K562 (cell line): ENCODE results near the gene KLHL25. TPM values are rescaled to one million over a fixed set of nuclear protein-coding genes. Genes with fewer than 3 reads are reported as not detected.

Experiments
- ATAC-seq: fragments of 200-7000 bp; cut with Tn5 transposase; 3 replicates; pipeline ENCODE4 v1.9.1; 2020; ENCODE audit warnings: moderate library complexity
- BruUV-seq: library from RNA; stranded (reverse); fragments of 400-500 nt; replicated peaks from 2 replicates; lab custom pipeline; 2021; lab: Mats Ljungman, UMichigan
- CTCF ChIA-PET: fragments of 300-600 bp; formaldehyde crosslinking; extraction: SDS; loops from one replicate; lab custom pipeline; 2021; ENCODE audit warnings: low intra/inter-chr PET ratio; lab: Yijun Ruan, JAX
- POLR2A ChIA-PET: fragments of 300-600, 350-650 bp; sonication (Branson Sonifier 250); formaldehyde crosslinking; extraction: SDS; loops from one replicate; lab custom pipeline; 2021; ENCODE audit warnings: antibody characterized with exemption, inconsistent platforms; lab: Yijun Ruan, JAX
- DNase-seq, 4 experiments: peaks; one replicate each; pipeline versions ENCODE4 v3.0.0 to v3.0.0-alpha.2; 2011 to 2018; ENCODE audit warnings: low spot score in 3 of 4, mixed read lengths in 3 of 4; ENCODE audit errors: extremely low read depth in 1 of 4
- FAIRE-seq: peaks from 2 replicates; lab custom pipeline; 2011; peaks lifted over from hg19 to GRCh38; lab: Jason Lieb, UNC
- H2AFZ ChIP-seq: 2 replicates; pipeline ENCODE4 v1.6.0; 2011; ENCODE audit warnings: low read depth, low read length, control low read depth, inconsistent platforms
- H3K27ac ChIP-seq: fragments of 200-600 bp; 3 replicates; pipeline ENCODE4 v1.8.0; 2011; ENCODE audit warnings: low read depth, mild to moderate bottlenecking, control low read depth, inconsistent platforms, low read length, moderate library complexity, mixed read lengths; ENCODE audit errors: extremely low read depth
- H3K27me3 ChIP-seq, 2 experiments: fragments of 300-600 bp in 1 of 2; 2 replicates in 1 of 2; 3 replicates in 1 of 2; pipeline versions ENCODE4 v1.6.0 to v1.8.0; 2011; ENCODE audit warnings: inconsistent platforms in 2 of 2, low read length in 2 of 2, mild to moderate bottlenecking in 1 of 2, mixed read lengths in 1 of 2, moderate library complexity in 1 of 2; ENCODE audit not compliant: control insufficient read depth in 2 of 2, insufficient read depth in 2 of 2
- H3K36me3 ChIP-seq: fragments of 300-600 bp; 3 replicates; pipeline ENCODE4 v1.8.0; 2011; ENCODE audit warnings: mild to moderate bottlenecking, low read length, inconsistent platforms; ENCODE audit not compliant: control insufficient read depth, insufficient read depth
- H3K4me1 ChIP-seq, 2 experiments: fragments of 200-600 bp in 1 of 2; replicated peaks in 1 of 2; 2 replicates in 1 of 2; 3 replicates in 1 of 2; pipeline versions ENCODE4 v1.5.1 to v1.8.0; 2011; ENCODE audit warnings: inconsistent platforms in 2 of 2, low read length in 2 of 2, mild to moderate bottlenecking in 1 of 2, mixed read lengths in 1 of 2, moderate library complexity in 1 of 2; ENCODE audit not compliant: control insufficient read depth in 2 of 2, insufficient read depth in 2 of 2
- H3K4me2 ChIP-seq: 2 replicates; pipeline ENCODE4 v1.6.1; 2011; ENCODE audit warnings: low read length, control low read depth, inconsistent platforms, mixed read lengths; ENCODE audit not compliant: insufficient read depth
- H3K4me3 ChIP-seq: fragments of 200-600 bp; sonication (generic), shearing (Covaris generic); 2 replicates; pipeline ENCODE4 v1.5.1; 2016; ENCODE audit warnings: control low read depth, inconsistent platforms
- H3K79me2 ChIP-seq: fragments of 200-600 bp; 3 replicates; pipeline ENCODE4 v1.8.0; 2011; ENCODE audit warnings: low read length, inconsistent platforms; ENCODE audit not compliant: control insufficient read depth, insufficient read depth
- H3K9ac ChIP-seq, 2 experiments: 2 replicates each; pipeline versions ENCODE4 v1.6.0 to v1.6.1; 2011; ENCODE audit warnings: low read depth in 2 of 2, low read length in 2 of 2, control low read depth in 1 of 2, inconsistent platforms in 1 of 2, mild to moderate bottlenecking in 1 of 2, mixed read lengths in 1 of 2; ENCODE audit not compliant: insufficient read depth in 1 of 2
- H3K9me1 ChIP-seq: one replicate; pipeline ENCODE4 v1.6.0; 2011; ENCODE audit warnings: inconsistent platforms, mild to moderate bottlenecking, low read length, moderate library complexity; ENCODE audit not compliant: control insufficient read depth, insufficient read depth
- H3K9me3 ChIP-seq: replicated peaks from 2 replicates; pipeline ENCODE4 v1.5.1; 2011; ENCODE audit warnings: low read depth, low read length, inconsistent platforms; ENCODE audit not compliant: control insufficient read depth, insufficient read depth
- H4K20me1 ChIP-seq: replicated peaks from 2 replicates; pipeline ENCODE4 v1.6.1; 2011; ENCODE audit warnings: low read length, inconsistent platforms, mixed read lengths; ENCODE audit not compliant: control insufficient read depth, insufficient read depth
- CAMTA2 ChIP-seq: fragments of 250-450 bp; sonication (Bioruptor Pico); conservative IDR thresholded peaks from 2 replicates; pipeline ENCODE4 v1.5.1; 2022
- KAT8 ChIP-seq: fragments of 450-650 bp; IDR thresholded peaks from 2 replicates; pipeline ENCODE4 v1.6.1; 2016; ENCODE audit warnings: low read depth, mild to moderate bottlenecking
- MAFK ChIP-seq: IDR thresholded peaks from 2 replicates; pipeline ENCODE4 v1.6.1; 2011; ENCODE audit warnings: low read length, improper control_type of control experiment
- MEIS2 ChIP-seq: fragments of 450-650 bp; IDR thresholded peaks from 2 replicates; pipeline ENCODE4 v1.6.1; 2014; ENCODE audit warnings: mild to moderate bottlenecking; ENCODE audit not compliant: partially characterized antibody
- PML ChIP-seq: IDR thresholded peaks from 2 replicates; pipeline ENCODE4 v1.6.1; 2012; ENCODE audit warnings: low read length, inconsistent platforms
- RAD51 ChIP-seq: fragments of 450-650 bp; IDR thresholded peaks from 2 replicates; pipeline ENCODE4 v1.7.1; 2016; ENCODE audit warnings: low read depth, mild to moderate bottlenecking, borderline replicate concordance
- RBM14 ChIP-seq: fragments of 200-400 bp; formaldehyde crosslinking; IDR thresholded peaks from 2 replicates; pipeline ENCODE4 v1.6.1; 2018; ENCODE audit warnings: low read depth, mild to moderate bottlenecking, low read length, moderate library complexity, borderline replicate concordance; ENCODE audit not compliant: insufficient read depth
- RBM25 ChIP-seq: fragments of 200-400 bp; formaldehyde crosslinking; IDR thresholded peaks from 2 replicates; pipeline ENCODE4 v1.6.1; 2018; ENCODE audit warnings: low read length, low read depth, moderate library complexity; ENCODE audit not compliant: severe bottlenecking
- SOX6 ChIP-seq: fragments of 450-650 bp; IDR thresholded peaks from 2 replicates; pipeline ENCODE4 v1.6.1; 2014; ENCODE audit warnings: mild to moderate bottlenecking
- WGBS: fragments of 100-300 bp; shearing (Covaris generic); methylation state at CpG from one replicate; pipeline ENCODE4 v1.1.6; 2016; ENCODE audit warnings: low coverage, mixed read lengths; ENCODE audit not compliant: insufficient coverage; ENCODE audit errors: missing lambda C conversion rate; 5-methylcytosine and 5-hydroxymethylcytosine counted together
- in situ Hi-C: fragments of 300-500 bp; cut with MboI; formaldehyde crosslinking; loops from 4 replicates; pipeline ENCODE4 v1.15.0; 2018; ENCODE audit warnings: inconsistent platforms, mixed read lengths
- intact Hi-C: fragments of 100-400 bp; cut with micrococcal nuclease; formaldehyde crosslinking; loops from 2 replicates; pipeline ENCODE4 v1.14.2; 2022
- polyA plus RNA-seq, 8 experiments: library from polyadenylated mRNA; depleted of rRNA in 4 of 8; stranded (reverse) in 5 of 8; unstranded in 3 of 8; fragments of >200 nt; fragmentation: Nextera tagmentation in 2 of 8; fragmentation: Illumina TruSeq in 1 of 8; extraction: Ambion mirVana in 2 of 8; extraction: Trizol in 1 of 8; gene quantifications; 2 replicates each; pipeline versions ENCODE4 v1.2.1 to v1.2.3, GENCODE V29; 2011 to 2014; ENCODE audit warnings: inconsistent platforms in 1 of 8, missing spikeins in 1 of 8
- total RNA-seq, 7 experiments: library from RNA; depleted of rRNA in 6 of 7; stranded (reverse); fragments of >200 nt in 6 of 7; fragmentation: Illumina TruSeq in 2 of 7; extraction: Trizol in 2 of 7; gene quantifications; 2 replicates each; pipeline versions ENCODE4 v1.2.1 to v1.2.3, GENCODE V29; 2011 to 2021; ENCODE audit warnings: low replicate concordance in 1 of 7
- TF ChIP-seq, protein P1 (sequence below): conservative IDR thresholded peaks from 2 replicates; pipeline ENCODE4 v1.6.1; 2011; ENCODE audit warnings: low read depth, mild to moderate bottlenecking, low read length; ENCODE audit not compliant: control insufficient read depth
- TF ChIP-seq, protein P2 (sequence below): fragments of 250-450 bp; sonication (Bioruptor Pico); IDR thresholded peaks from 2 replicates; pipeline ENCODE4 v1.6.1; 2021; ENCODE audit warnings: mild to moderate bottlenecking
- TF ChIP-seq, protein P3 (sequence below): sonication (generic); formaldehyde crosslinking; IDR thresholded peaks from 2 replicates; pipeline ENCODE4 v1.8.0; 2023; ENCODE audit warnings: missing genetic modification reagents, mild to moderate bottlenecking, borderline replicate concordance
- TF ChIP-seq, protein P4 (sequence below): fragments of 250-450 bp; sonication (Bioruptor Pico); IDR thresholded peaks from 2 replicates; pipeline ENCODE4 v1.5.1; 2021; ENCODE audit warnings: mild to moderate bottlenecking

KLHL25 gene
- total and polyA plus RNA-seq, 9 of the 15 experiments (the other 6 are each of a cell fraction or from before 2014, with no cell fraction given), result 0.04 to 0.14 (median 0.10) TPM; not detected in 3

DNA sequence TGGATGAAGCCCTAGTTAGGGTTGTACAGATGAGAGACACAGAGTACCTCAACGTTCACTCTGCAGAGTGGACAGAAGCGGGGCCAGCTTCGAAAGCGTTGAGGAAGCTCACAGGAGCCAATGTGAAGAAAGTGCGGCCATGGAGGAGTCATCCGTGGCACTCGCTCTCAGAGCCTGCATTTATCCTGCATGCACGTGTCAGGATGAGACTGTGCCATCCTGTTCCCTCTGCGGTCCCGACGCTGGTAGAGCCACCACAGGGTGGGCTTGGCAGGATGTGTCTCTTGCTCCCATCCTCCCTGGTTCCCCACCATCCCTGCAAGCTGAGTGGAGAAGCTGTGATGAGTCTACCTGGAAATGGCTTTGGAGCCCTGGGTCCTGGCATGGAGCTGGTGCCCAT lies 39.3 kb downstream of the KLHL25 start (continued):
- TF ChIP-seq, protein P1, sequence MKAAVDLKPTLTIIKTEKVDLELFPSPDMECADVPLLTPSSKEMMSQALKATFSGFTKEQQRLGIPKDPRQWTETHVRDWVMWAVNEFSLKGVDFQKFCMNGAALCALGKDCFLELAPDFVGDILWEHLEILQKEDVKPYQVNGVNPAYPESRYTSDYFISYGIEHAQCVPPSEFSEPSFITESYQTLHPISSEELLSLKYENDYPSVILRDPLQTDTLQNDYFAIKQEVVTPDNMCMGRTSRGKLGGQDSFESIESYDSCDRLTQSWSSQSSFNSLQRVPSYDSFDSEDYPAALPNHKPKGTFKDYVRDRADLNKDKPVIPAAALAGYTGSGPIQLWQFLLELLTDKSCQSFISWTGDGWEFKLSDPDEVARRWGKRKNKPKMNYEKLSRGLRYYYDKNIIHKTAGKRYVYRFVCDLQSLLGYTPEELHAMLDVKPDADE, result no peak

DNA sequence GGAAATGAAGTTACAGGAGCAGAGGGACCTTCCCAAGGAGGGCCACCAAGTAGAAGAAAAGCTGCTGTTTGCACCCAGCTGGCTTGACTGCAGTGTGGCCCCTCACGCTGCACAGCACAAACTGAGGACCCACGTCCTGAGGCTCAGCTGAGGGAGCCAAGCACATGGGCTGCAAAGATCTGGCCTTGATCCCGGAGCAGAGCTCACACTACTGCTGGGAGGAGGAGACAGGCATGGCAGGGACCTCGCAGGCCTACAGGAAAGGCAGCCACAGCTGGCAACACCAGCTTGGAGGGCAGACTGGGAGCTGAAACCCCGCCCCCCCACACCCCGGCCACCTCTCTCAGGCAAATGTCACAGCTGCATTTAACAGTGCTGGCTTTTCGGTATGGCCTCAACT lies 39.7 kb downstream of the KLHL25 start:
- no peak for FAIRE-seq
- Histone ChIP-seq H3K4me2 (no peak overlapping the region), H3K4me3 (no peak overlapping the region), H3K9me1 (peaks cover 2% of the 10 kb centered on the region), H3K9me3 (no peaks in the 10 kb centered on the region), H3K27me3 (peaks cover 13 to 38% of the 10 kb centered on the region in 2 experiments; a peak in 3 of 5 replicates), H3K4me1 (no peaks in the 10 kb centered on the region), H3K36me3 (no peaks in the 10 kb centered on the region), H2AFZ (no peak overlapping the region), H3K9ac (no peak overlapping the region), H3K79me2 (no peaks in the 10 kb centered on the region), H4K20me1 (no peaks in the 10 kb centered on the region; the same call in 1 of the 2 replicates), H3K27ac (no peak overlapping the region)
- in situ Hi-C loops (no loop called here), intact Hi-C loops (no loop called here)
- 0% methylated on average over 7 of the region's 7 CpGs for WGBS
- ATAC-seq, result no peak
- DNase-seq, result no peak
- BruUV-seq, result no TSS peak
- CTCF ChIA-PET, result no interaction called here
- POLR2A ChIA-PET, result no interaction called here
- TF ChIP-seq RBM25 (no peak), SOX6 (no peak), MEIS2 (no peak), RBM14 (no peak), CAMTA2 (CRISPR knock-in tag) (no peak), RAD51 (no peak), MAFK (no peak), KAT8 (no peak), PML (no peak)
- TF ChIP-seq, protein P2, sequence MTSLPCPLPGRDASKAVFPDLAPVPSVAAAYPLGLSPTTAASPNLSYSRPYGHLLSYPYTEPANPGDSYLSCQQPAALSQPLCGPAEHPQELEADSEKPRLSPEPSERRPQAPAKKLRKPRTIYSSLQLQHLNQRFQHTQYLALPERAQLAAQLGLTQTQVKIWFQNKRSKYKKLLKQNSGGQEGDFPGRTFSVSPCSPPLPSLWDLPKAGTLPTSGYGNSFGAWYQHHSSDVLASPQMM (CRISPR knock-in tag), result no peak
- TF ChIP-seq, protein P3, sequence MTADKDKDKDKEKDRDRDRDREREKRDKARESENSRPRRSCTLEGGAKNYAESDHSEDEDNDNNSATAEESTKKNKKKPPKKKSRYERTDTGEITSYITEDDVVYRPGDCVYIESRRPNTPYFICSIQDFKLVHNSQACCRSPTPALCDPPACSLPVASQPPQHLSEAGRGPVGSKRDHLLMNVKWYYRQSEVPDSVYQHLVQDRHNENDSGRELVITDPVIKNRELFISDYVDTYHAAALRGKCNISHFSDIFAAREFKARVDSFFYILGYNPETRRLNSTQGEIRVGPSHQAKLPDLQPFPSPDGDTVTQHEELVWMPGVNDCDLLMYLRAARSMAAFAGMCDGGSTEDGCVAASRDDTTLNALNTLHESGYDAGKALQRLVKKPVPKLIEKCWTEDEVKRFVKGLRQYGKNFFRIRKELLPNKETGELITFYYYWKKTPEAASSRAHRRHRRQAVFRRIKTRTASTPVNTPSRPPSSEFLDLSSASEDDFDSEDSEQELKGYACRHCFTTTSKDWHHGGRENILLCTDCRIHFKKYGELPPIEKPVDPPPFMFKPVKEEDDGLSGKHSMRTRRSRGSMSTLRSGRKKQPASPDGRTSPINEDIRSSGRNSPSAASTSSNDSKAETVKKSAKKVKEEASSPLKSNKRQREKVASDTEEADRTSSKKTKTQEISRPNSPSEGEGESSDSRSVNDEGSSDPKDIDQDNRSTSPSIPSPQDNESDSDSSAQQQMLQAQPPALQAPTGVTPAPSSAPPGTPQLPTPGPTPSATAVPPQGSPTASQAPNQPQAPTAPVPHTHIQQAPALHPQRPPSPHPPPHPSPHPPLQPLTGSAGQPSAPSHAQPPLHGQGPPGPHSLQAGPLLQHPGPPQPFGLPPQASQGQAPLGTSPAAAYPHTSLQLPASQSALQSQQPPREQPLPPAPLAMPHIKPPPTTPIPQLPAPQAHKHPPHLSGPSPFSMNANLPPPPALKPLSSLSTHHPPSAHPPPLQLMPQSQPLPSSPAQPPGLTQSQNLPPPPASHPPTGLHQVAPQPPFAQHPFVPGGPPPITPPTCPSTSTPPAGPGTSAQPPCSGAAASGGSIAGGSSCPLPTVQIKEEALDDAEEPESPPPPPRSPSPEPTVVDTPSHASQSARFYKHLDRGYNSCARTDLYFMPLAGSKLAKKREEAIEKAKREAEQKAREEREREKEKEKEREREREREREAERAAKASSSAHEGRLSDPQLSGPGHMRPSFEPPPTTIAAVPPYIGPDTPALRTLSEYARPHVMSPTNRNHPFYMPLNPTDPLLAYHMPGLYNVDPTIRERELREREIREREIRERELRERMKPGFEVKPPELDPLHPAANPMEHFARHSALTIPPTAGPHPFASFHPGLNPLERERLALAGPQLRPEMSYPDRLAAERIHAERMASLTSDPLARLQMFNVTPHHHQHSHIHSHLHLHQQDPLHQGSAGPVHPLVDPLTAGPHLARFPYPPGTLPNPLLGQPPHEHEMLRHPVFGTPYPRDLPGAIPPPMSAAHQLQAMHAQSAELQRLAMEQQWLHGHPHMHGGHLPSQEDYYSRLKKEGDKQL, result no peak
- TF ChIP-seq, protein P4, sequence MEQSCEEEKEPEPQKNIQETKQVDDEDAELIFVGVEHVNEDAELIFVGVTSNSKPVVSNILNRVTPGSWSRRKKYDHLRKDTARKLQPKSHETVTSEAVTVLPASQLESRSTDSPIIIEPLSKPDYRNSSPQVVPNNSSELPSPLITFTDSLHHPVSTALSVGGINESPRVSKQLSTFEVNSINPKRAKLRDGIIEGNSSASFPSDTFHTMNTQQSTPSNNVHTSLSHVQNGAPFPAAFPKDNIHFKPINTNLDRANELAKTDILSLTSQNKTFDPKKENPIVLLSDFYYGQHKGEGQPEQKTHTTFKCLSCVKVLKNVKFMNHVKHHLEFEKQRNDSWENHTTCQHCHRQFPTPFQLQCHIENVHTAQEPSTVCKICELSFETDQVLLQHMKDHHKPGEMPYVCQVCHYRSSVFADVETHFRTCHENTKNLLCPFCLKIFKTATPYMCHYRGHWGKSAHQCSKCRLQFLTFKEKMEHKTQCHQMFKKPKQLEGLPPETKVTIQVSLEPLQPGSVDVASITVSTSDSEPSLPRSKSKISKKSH (CRISPR knock-in tag), result no peak
